ENCODE data around the gene CEP128.
"Not testable (repeated sequence)": the region's sequence is repeated elsewhere in the genome, so short reads cannot be mapped to it uniquely, and the experiment has no call there.

CEP128 gene

DNA sequence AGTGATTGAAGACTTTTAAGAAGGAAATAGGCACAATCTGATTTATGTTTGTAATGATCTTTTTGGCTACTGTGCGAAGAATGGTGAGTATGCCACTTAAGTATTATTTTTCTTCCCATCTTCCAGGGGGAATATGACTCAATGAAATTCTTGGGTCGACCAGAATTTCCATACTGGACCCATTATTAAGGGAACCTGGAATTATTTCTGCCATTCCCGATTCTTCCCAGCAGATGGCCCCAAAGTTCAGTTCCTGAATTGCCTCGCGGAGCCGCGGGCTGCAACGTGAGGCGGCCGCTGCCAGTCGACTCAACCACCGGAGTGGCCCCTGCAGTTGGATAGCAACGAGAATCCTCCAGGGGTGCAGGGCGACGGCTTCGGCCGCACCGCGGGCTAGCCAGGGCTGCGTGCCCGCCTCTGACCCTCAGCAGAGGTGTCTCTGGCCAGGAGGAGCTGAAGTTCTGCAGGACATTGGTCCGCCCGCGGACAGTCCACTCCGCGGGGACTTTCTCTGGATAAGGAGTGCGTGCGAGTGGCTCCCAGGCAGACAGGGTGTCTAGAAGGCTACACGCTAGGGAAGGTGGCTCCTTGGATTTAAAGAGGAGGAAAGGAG is 13.3 kb upstream of the CEP128 start:
- DNase-seq (ENCODE audit: extremely low read depth, low read depth) = peak; percentile 31
- H3K4me3 ChIP-seq (replicated peaks; ENCODE audit: low read depth, low read length) = peak overlapping the region; percentile 44
- peak; percentile 76 for TF ChIP-seq CTCF (IDR thresholded peaks at IDR 0.05; ENCODE audit: low read depth, low read length, missing control alignments)

DNA sequence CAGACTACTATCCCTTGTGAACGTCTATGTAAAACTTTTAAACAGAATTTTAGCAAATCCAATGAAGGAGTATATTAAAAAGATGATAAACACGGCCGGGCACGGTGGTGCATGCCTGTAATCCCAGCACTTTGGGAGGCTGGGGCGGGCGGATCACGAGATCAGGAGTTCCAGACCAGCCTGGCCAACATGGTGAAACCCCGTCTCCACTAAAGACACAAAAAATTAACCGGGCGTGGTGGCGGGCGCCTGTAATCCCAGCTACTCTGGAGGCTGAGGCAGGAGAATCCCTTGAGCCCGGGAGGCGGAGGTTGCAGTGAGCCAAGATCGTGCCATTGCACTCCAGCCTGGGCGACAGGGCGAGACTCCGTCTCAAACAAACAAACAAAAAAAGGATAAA is 11.7 kb upstream of the CEP128 start:
- DNase-seq (ENCODE audit: extremely low read depth, low read depth) = not testable (repeated sequence)

GRCh38 chr14:80951491-80951890 is 10.0 kb upstream of the CEP128 start:
- no peak overlapping the region for H3K4me3 ChIP-seq (replicated peaks; ENCODE audit: low read depth, low read length)
- no peak for TF ChIP-seq CTCF (IDR thresholded peaks at IDR 0.05; ENCODE audit: low read depth, low read length, missing control alignments)
- no peak for DNase-seq (ENCODE audit: extremely low read depth, low read depth)

More for the DNA sequence above, 11.7 kb upstream of the CEP128 start:
- H3K4me3 ChIP-seq (replicated peaks; ENCODE audit: low read depth, low read length) = not testable (repeated sequence)

GRCh38 chr14:80948291-80948690 is 6.8 kb upstream of the CEP128 start:
- no peak for DNase-seq (ENCODE audit: extremely low read depth, low read depth)
- TF ChIP-seq CTCF (IDR thresholded peaks at IDR 0.05; ENCODE audit: low read depth, low read length, missing control alignments) = no peak
- no peak overlapping the region for H3K4me3 ChIP-seq (replicated peaks; ENCODE audit: low read depth, low read length)

GRCh38 chr14:80946797-80947196 is 5.3 kb upstream of the CEP128 start:
- no peak for DNase-seq (ENCODE audit: extremely low read depth, low read depth)
- TF ChIP-seq CTCF (IDR thresholded peaks at IDR 0.05; ENCODE audit: low read depth, low read length, missing control alignments) = no peak
- no peak overlapping the region for H3K4me3 ChIP-seq (replicated peaks; ENCODE audit: low read depth, low read length)

- no peak for TF ChIP-seq CTCF (IDR thresholded peaks at IDR 0.05; ENCODE audit: low read depth, low read length, missing control alignments)
- DNase-seq (ENCODE audit: extremely low read depth, low read depth) = no peak
- no peak overlapping the region for H3K4me3 ChIP-seq (replicated peaks; ENCODE audit: low read depth, low read length)
Measured at GRCh38 chr14:80946187-80946586, 4.6 kb upstream of the CEP128 start.

DNA sequence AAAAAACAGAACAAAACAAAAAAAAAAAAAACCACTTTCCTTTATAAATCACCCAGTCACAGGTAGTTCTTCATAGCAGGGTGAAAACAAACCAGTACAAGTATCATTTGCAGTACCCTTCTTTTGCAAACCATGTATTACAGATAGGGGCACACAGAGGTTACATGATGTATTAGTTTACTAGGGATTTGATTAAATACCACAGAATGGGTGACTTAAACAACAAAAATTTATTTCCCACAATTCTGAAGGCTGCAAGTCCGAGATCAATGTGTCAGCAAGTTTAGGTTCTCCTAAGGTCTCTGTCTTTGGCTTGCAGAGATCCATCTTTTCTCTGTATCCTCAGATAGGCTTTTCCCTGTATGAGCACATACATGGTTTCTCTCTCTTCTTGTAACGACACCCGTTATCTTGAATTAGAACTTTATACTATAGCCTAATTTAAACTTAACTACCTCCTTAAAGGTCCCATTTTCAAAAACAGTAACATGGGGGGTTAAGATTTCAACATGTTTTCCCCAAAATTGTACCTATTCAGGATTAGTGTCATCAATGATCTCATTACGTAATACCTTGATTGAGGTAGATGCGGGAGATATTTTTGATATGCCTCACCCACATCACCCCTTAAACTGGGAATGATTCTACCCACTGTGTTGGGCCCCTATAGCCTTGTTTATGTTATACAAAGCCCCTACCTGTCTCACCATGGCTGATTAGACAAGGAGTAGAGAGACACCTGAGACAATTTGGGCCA is 3.5 kb upstream of the CEP128 start:
- TF ChIP-seq CTCF (IDR thresholded peaks at IDR 0.05; ENCODE audit: low read depth, low read length, missing control alignments) = no peak
- no peak for DNase-seq (ENCODE audit: extremely low read depth, low read depth)
- H3K4me3 ChIP-seq (replicated peaks; ENCODE audit: low read depth, low read length) = no peak overlapping the region

Data from HFF-Myc (cell line).